ENCODE measurements around the gene SMARCC1.

SMARCC1 gene

DNA sequence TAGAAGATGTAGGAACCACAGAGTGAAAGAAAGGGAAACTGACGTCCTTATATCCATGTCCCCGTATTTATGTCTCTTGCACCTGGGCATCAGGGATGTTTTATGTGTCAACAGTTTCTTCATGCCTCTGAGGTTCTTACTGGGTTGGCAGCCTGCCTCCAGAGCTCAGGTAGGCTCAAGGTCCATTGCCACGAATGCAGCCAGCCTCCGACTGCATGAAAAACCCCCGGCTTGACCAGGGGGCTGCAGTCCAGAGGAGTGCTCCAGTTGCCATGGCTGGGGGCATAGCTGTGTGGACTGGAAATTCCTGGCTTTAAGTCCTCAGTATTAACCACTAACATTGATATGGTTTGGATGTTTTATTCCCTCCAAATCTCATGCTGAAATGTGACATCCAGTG, 200.3 kb downstream of the SMARCC1 start:
- ChIA-PET POLR2A (no interaction called here), CTCF (interaction anchor here (0.6 kb wide), 1 partner anchor 666 kb away, joined by 4 read pairs; no protein-coding TSS in a partner anchor)
- H3K4me3 ChIP-seq (ENCODE audit: low read depth, low read length), result no peak overlapping the region
- DNase-seq (ENCODE audit: low read depth, low spot score), result no peak
- TF ChIP-seq, protein P1, sequence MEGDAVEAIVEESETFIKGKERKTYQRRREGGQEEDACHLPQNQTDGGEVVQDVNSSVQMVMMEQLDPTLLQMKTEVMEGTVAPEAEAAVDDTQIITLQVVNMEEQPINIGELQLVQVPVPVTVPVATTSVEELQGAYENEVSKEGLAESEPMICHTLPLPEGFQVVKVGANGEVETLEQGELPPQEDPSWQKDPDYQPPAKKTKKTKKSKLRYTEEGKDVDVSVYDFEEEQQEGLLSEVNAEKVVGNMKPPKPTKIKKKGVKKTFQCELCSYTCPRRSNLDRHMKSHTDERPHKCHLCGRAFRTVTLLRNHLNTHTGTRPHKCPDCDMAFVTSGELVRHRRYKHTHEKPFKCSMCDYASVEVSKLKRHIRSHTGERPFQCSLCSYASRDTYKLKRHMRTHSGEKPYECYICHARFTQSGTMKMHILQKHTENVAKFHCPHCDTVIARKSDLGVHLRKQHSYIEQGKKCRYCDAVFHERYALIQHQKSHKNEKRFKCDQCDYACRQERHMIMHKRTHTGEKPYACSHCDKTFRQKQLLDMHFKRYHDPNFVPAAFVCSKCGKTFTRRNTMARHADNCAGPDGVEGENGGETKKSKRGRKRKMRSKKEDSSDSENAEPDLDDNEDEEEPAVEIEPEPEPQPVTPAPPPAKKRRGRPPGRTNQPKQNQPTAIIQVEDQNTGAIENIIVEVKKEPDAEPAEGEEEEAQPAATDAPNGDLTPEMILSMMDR (IDR thresholded peaks at IDR 0.05; ENCODE audit: insufficient read depth, low read length, missing control alignments), result no peak

DNA sequence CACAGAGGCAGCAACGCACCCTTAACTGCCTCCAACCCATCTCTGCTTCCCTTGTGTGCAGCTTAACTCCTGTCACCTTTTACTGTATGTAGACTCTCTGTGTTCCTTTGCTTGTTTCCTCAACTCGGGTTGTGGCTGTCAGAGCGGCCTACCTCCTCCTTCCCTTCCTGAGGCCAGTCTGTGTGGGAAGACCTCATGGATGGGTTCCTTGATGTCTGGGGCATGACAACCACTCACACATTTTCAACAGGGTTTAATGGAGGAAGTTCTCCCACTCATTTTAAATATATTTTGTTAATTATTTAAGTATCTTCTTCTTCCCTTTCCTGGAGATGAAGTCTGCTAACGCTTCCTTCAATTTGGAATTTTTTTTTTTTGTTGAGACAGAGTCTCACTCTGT, 201.2 kb downstream of the SMARCC1 start:
- CTCF ChIA-PET, result no interaction called here
- POLR2A ChIA-PET, result no interaction called here
- TF ChIP-seq, protein P1 (IDR thresholded peaks at IDR 0.05; ENCODE audit: insufficient read depth, low read length, missing control alignments), result no peak
- no peak overlapping the region for H3K4me3 ChIP-seq (ENCODE audit: low read depth, low read length)
- DNase-seq (ENCODE audit: low read depth, low spot score), result no peak

DNA sequence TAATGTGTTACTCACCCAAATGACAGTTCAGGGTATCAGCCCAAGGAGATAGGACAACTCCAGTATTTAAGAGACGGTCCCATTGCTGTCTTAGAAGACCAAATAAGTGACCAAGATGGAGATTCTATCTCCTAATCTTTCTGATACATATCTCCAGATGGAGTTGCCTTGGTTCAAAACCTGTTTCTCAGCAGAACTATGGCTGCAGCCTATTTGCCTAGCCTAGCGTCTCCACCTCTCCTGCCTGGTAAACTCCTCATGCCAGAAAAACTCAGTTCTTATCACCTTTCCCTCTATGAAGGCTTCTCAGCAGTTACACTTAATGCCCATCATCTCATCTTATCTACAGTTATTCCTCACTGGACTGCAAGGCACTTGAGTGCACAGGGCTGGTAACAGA, 201.8 kb downstream of the SMARCC1 start:
- DNase-seq (ENCODE audit: low read depth, low spot score), result no peak
- ChIA-PET CTCF (no interaction called here), POLR2A (no interaction called here)
- H3K4me3 ChIP-seq (ENCODE audit: low read depth, low read length), result no peak overlapping the region
- TF ChIP-seq, protein P1 (IDR thresholded peaks at IDR 0.05; ENCODE audit: insufficient read depth, low read length, missing control alignments), result no peak

DNA sequence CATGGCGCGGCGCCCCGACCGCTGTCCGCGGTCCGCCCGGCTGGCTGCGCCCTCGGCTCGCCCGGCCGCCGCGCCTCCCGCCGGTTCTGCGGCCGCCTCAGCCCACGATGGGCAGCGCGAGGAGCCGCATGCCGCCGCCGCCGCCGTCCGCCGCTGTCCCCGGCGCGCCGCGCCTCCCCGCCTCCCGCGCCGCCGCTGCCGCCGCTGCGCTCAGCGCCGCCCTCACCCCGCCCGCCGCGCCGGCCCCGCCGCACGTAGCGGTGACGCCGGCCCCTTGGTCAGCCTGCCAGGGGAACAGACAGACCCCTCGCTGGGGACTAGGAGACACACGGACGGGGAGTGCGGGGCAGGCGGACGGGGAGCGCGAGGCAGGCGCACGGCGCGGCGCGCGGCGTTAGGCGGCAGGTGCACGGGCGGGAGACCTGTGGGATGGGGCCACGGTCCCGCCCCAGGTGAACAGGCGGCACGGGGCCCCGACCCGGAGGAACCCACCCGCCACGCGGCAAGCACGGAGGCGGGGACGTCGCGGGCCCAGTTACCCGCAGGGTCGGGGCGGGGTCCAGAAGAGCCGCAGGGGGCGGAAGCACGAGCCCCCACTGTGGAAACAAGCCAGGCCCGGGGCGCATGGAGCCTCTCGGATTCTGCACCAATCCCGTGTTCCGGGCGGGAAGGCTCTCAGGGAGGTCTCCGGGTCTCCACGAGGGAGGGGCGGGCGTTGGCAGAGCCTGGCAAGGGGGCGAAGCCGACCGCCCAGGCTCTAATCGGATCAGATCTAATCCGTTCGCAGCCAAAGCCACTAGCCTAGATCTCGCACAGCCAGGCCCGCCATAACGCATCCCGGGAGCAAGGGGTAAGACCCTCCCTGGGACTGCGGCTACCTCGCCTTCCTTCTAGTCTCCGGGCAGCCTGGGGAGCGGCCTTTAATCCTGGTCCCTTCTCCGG, 202.7 kb downstream of the SMARCC1 start, which contains the start of gene CSPG5:
Gene CSPG5 (minus strand): TSS at position 175 of the 942 bp plus-strand sequence. CDS start 172 bp downstream, at position 3.
- H3K4me3 ChIP-seq (ENCODE audit: low read depth, low read length), result peak within 1 kb of the TSS; percentile 50
- TF ChIP-seq, protein P1 (IDR thresholded peaks at IDR 0.05; ENCODE audit: insufficient read depth, low read length, missing control alignments), result no peak
- ChIA-PET CTCF (no interaction called here), POLR2A (no interaction called here)
- DNase-seq (ENCODE audit: low read depth, low spot score), result no peak

DNA sequence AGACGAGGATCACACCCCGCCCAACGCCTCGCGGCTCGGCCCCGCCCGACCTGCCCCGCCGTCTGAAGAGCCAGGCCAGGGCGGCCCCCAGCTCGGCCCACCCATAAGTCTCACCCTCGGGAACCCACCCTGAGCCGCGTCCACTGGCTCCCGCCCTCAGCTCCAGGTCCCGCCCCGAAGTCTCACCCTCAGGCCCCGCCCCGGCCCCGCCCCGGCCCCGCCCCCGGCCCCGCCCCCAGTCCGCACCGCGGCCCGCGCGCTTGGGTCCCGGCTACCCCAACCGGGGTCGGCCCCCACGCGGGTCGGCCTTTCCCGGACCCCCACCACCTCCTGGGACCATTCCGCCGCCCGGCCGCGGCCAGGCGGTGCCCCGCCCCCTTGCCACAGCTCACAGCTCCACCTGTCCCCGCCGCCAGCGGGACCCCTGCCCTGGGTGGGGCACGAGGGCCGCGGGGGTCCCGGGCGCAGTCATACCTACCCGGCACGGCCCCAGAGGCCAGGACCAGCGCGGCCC, 203.5 kb downstream of the SMARCC1 start:
- peak overlapping the region; percentile 50 for H3K4me3 ChIP-seq (ENCODE audit: low read depth, low read length)
- TF ChIP-seq, protein P1 (IDR thresholded peaks at IDR 0.05; ENCODE audit: insufficient read depth, low read length, missing control alignments), result no peak
- CTCF ChIA-PET, result interaction anchor here (0.6 kb wide), 1 partner anchor 56 kb away, joined by 3 read pairs; no protein-coding TSS in a partner anchor
- DNase-seq (ENCODE audit: low read depth, low spot score), result no peak
- POLR2A ChIA-PET, result no interaction called here

DNA sequence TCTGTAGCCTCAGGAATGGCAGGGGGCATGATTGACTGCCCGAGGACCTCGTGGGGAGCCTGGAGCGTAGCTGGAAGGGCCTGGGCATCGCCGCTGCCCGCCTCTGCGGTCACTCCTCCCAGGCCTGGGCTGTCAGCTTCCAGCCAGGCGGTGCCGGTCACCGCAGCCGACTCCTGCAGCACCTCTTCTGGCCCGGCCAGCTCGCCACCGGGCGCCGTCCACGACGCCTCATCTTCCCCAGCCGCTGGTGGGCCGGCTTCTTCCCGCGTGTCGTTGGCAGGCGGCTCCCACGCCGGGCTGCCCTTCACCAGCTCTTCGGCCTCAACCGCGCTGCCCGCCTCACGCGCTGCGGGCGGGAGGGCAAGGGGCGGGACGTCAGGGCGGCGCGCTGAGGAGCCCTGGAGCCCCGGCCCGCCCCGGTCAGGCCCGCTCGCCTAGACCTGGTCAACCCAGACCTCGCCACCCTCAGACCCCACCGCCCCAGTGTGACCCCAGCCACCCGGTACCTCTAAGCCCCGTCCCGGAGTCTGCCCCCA, 204.0 kb downstream of the SMARCC1 start:
- POLR2A ChIA-PET, result no interaction called here
- DNase-seq (ENCODE audit: low read depth, low spot score), result no peak
- H3K4me3 ChIP-seq (ENCODE audit: low read depth, low read length), result peak overlapping the region; percentile 45
- TF ChIP-seq, protein P1 (IDR thresholded peaks at IDR 0.05; ENCODE audit: insufficient read depth, low read length, missing control alignments), result no peak
- CTCF ChIA-PET, result interaction anchor here (0.6 to 0.8 kb wide), 3 partner anchors 55 to 156 kb away, joined by 3 read pairs; no protein-coding TSS in a partner anchor

Data from AG04449 (cell line).